Measurements from ENCODE around the gene FMN2. TPM values are rescaled to one million over a fixed set of nuclear protein-coding genes. Genes with fewer than 3 reads are reported as not detected.

FMN2 gene
- total and polyA plus RNA-seq, 7 experiments from 2014 or later, result not detected

DNA sequence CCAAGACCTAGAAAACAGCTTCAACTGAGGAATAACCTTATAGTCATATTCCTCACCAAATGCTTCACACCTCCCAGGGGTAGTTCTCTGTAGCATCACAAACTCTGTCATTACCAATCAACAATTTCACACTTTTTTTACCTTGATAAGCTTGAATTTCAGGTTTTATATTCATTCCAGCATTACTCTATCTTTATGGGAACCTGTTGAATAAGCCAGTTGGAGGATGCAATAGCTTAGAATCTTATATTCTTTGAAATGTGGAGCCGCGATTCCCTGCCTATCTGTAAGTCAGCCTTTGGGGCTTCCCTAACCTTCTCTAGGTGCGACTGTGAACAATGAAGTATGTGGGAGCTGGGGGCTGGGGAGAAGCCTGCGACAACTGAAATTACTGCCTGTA lies 374.8 kb downstream of the FMN2 start:
- Mint-ChIP-seq H3K27ac (no peak overlapping the region), H3K4me3 (no peak overlapping the region), H3K4me1 (peaks cover 0 to 12% (median 5%) of the 10 kb centered on the region in 7 donors), H3K9me3 (peaks cover 0 to 1% (median 0%) of the 10 kb centered on the region in 11 donors), H3K27me3 (peaks cover 0 to 13% (median 4%) of the 10 kb centered on the region in 5 donors), H3K36me3 (no peaks in the 10 kb centered on the region)
- no peaks in the 10 kb centered on the region for H3K36me3 ChIP-seq (ENCODE audit: control insufficient read depth in 2 of 3, insufficient read depth in 3 of 3, low read length in 3 of 3)
- POLR2A ChIA-PET, result no interaction called here
- intact Hi-C loops (cut with micrococcal nuclease), result no loop called here
- H3K4me1 ChIP-seq (ENCODE audit: control insufficient read depth in 2 of 2, insufficient read depth in 2 of 2, low read length in 2 of 2), result no peaks in the 10 kb centered on the region
- no peaks in the 10 kb centered on the region for H3K9me3 ChIP-seq (ENCODE audit: control insufficient read depth in 2 of 3, low read length in 3 of 3)
- CTCF ChIA-PET, result no interaction called here
- H3K27me3 ChIP-seq (ENCODE audit: control insufficient read depth in 2 of 2, insufficient read depth in 2 of 2, low read length in 2 of 2), result no peaks in the 10 kb centered on the region
- no peak overlapping the region for H3K27ac ChIP-seq (ENCODE audit: low read depth, low read length)
- DNase-seq, result no peak
- ATAC-seq, result no peak
- H3K4me3 ChIP-seq (ENCODE audit: low read length), result no peak overlapping the region

DNA sequence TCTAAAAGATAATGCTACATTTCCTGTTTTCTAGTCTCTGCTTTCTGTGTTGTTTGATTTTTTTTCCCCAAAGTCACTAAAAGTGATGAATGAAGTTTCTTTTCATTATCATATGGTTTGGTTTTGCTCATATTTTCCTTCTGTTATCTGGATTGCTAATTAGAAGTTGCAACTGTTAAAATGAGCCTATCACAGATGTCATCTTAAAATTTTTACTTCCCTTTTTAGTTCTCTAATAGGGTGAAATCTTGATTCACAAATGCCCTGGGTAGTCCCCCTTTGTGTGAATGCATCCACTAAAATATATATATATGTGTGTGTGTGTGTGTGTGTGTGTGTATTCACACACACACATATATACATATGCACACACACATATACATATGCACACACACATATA lies 376.2 kb downstream of the FMN2 start:
- Histone ChIP-seq H3K36me3 (ENCODE audit: control insufficient read depth in 2 of 3, insufficient read depth in 3 of 3, low read length in 3 of 3) (no peaks in the 10 kb centered on the region), H3K9me3 (ENCODE audit: control insufficient read depth in 2 of 3, low read length in 3 of 3) (no peaks in the 10 kb centered on the region), H3K27ac (ENCODE audit: low read depth, low read length) (no peak overlapping the region), H3K27me3 (ENCODE audit: control insufficient read depth in 2 of 2, insufficient read depth in 2 of 2, low read length in 2 of 2) (no peaks in the 10 kb centered on the region), H3K4me3 (ENCODE audit: low read length) (no peak overlapping the region), H3K4me1 (ENCODE audit: control insufficient read depth in 2 of 2, insufficient read depth in 2 of 2, low read length in 2 of 2) (no peaks in the 10 kb centered on the region)
- ATAC-seq, result no peak
- no peak for DNase-seq
- Mint-ChIP-seq H3K4me3 (no peak overlapping the region), H3K4me1 (peaks cover 0 to 12% (median 5%) of the 10 kb centered on the region in 7 donors), H3K27me3 (peaks cover 0 to 15% (median 4%) of the 10 kb centered on the region in 5 donors), H3K9me3 (peaks cover 0 to 1% (median 0%) of the 10 kb centered on the region in 11 donors), H3K36me3 (no peaks in the 10 kb centered on the region), H3K27ac (no peak overlapping the region)
- POLR2A ChIA-PET, result no interaction called here
- CTCF ChIA-PET, result no interaction called here
- intact Hi-C loops (cut with micrococcal nuclease), result no loop called here

DNA sequence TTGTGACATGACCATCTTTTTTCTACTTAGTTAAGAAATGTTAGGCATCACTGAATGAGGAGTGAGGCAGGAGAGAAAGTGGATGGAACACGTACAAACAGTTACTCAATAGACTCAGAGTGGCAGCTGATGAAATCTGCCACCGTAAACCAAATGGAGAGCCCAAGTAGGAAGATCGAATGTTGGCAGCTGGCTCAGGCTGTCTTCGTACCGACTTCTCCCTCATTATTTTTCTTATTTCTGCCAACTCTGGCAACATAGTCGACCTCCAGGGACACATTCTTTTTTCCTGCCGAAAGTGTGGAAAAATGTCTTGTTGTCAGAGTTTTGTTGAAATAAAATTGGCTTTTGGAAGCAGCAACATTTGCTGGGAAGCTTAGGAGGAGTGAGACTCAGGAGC lies 377.0 kb downstream of the FMN2 start:
- Mint-ChIP-seq H3K4me1 (peaks cover 0 to 12% (median 5%) of the 10 kb centered on the region in 7 donors), H3K36me3 (no peaks in the 10 kb centered on the region), H3K27ac (no peak overlapping the region), H3K9me3 (peaks cover 0 to 1% (median 0%) of the 10 kb centered on the region in 11 donors), H3K27me3 (peaks cover 0 to 9% (median 3%) of the 10 kb centered on the region in 5 donors), H3K4me3 (no peak overlapping the region)
- H3K36me3 ChIP-seq (ENCODE audit: control insufficient read depth in 2 of 3, insufficient read depth in 3 of 3, low read length in 3 of 3), result no peaks in the 10 kb centered on the region
- intact Hi-C loops (cut with micrococcal nuclease), result no loop called here
- DNase-seq, result no peak
- no peaks in the 10 kb centered on the region for H3K27me3 ChIP-seq (ENCODE audit: control insufficient read depth in 2 of 2, insufficient read depth in 2 of 2, low read length in 2 of 2)
- ChIA-PET POLR2A (no interaction called here), CTCF (no interaction called here)
- no peaks in the 10 kb centered on the region for H3K9me3 ChIP-seq (ENCODE audit: control insufficient read depth in 2 of 3, low read length in 3 of 3)
- no peak overlapping the region for H3K27ac ChIP-seq (ENCODE audit: low read depth, low read length)
- no peak for ATAC-seq
- no peaks in the 10 kb centered on the region for H3K4me1 ChIP-seq (ENCODE audit: control insufficient read depth in 2 of 2, insufficient read depth in 2 of 2, low read length in 2 of 2)
- H3K4me3 ChIP-seq (ENCODE audit: low read length), result no peak overlapping the region

DNA sequence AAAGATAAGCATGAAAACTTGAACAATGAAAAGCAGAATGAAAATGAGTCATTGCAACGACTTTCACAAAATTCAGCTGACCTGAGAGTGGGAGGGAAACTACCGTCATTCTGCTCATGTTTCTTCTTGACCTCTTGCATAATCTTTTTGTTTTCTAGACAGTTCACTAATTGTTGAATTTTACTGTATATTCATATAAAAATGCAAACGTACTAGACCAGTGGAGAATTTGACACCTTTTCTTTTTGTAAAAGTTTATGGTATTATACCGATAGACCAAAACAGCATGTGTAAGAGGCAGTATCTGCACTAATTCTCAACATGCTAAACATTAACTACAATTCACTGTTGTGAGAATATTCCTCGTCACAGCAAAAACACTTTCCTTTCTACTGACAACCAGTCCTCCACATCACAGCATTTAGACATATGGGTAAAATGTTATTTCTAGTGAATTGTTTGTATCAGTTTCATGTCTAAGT lies 382.5 kb downstream of the FMN2 start:
- ATAC-seq (no peak), DNase-seq (no peak)
- H3K9me3 Mint-ChIP-seq, result peaks cover 0 to 10% (median 3%) of the 10 kb centered on the region in 11 donors
- no peaks in the 10 kb centered on the region for H3K9me3 ChIP-seq (ENCODE audit: control insufficient read depth in 2 of 3, low read length in 3 of 3)
- no peak overlapping the region for H3K27ac Mint-ChIP-seq
- H3K4me1 Mint-ChIP-seq, result no peaks in the 10 kb centered on the region
- POLR2A ChIA-PET, result no interaction called here
- no peaks in the 10 kb centered on the region for H3K36me3 ChIP-seq (ENCODE audit: control insufficient read depth in 2 of 3, insufficient read depth in 3 of 3, low read length in 3 of 3)
- peaks cover 0 to 19% (median 9%) of the 10 kb centered on the region in 5 donors for H3K27me3 Mint-ChIP-seq
- H3K27me3 ChIP-seq (ENCODE audit: control insufficient read depth in 2 of 2, insufficient read depth in 2 of 2, low read length in 2 of 2), result no peaks in the 10 kb centered on the region
- H3K4me3 Mint-ChIP-seq, result no peak overlapping the region
- H3K36me3 Mint-ChIP-seq, result peaks cover 0 to 4% (median 0%) of the 10 kb centered on the region in 5 donors
- H3K27ac ChIP-seq (ENCODE audit: low read depth, low read length), result no peak overlapping the region
- no peak overlapping the region for H3K4me3 ChIP-seq (ENCODE audit: low read length)
- no peaks in the 10 kb centered on the region for H3K4me1 ChIP-seq (ENCODE audit: control insufficient read depth in 2 of 2, insufficient read depth in 2 of 2, low read length in 2 of 2)
- intact Hi-C loops (cut with micrococcal nuclease), result no loop called here
- CTCF ChIA-PET, result no interaction called here

DNA sequence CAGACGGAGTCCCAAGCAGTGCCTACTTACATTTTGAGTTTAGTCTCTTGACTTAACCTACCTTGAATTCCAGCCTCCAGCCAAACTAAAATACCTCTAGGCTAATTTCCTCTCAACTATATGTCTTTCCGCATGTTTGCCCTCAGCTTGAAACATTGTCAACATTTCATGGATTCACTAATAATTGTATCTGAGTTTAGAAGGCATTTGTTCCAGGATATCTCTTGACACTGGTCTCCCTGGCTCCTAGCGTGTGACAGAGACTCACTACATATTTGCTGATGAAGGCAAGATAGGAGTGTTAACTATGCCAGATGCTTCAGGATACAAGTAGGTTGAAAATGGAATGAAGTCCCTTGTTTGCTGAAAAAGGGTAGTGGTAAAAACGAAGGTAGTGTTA lies 384.1 kb downstream of the FMN2 start:
- ChIA-PET CTCF (no interaction called here), POLR2A (no interaction called here)
- Mint-ChIP-seq H3K4me3 (no peak overlapping the region), H3K9me3 (peaks cover 0 to 10% (median 3%) of the 10 kb centered on the region in 11 donors), H3K27me3 (peaks cover 0 to 16% (median 9%) of the 10 kb centered on the region in 5 donors), H3K36me3 (peaks cover 0 to 4% (median 0%) of the 10 kb centered on the region in 5 donors), H3K4me1 (no peaks in the 10 kb centered on the region), H3K27ac (no peak overlapping the region)
- Histone ChIP-seq H3K27me3 (ENCODE audit: control insufficient read depth in 2 of 2, insufficient read depth in 2 of 2, low read length in 2 of 2) (no peaks in the 10 kb centered on the region), H3K36me3 (ENCODE audit: control insufficient read depth in 2 of 3, insufficient read depth in 3 of 3, low read length in 3 of 3) (no peaks in the 10 kb centered on the region), H3K9me3 (ENCODE audit: control insufficient read depth in 2 of 3, low read length in 3 of 3) (no peaks in the 10 kb centered on the region), H3K4me3 (ENCODE audit: low read length) (no peak overlapping the region), H3K4me1 (ENCODE audit: control insufficient read depth in 2 of 2, insufficient read depth in 2 of 2, low read length in 2 of 2) (no peaks in the 10 kb centered on the region), H3K27ac (ENCODE audit: low read depth, low read length) (no peak overlapping the region)
- no peak for DNase-seq
- no peak for ATAC-seq
- intact Hi-C loops (cut with micrococcal nuclease), result no loop called here

DNA sequence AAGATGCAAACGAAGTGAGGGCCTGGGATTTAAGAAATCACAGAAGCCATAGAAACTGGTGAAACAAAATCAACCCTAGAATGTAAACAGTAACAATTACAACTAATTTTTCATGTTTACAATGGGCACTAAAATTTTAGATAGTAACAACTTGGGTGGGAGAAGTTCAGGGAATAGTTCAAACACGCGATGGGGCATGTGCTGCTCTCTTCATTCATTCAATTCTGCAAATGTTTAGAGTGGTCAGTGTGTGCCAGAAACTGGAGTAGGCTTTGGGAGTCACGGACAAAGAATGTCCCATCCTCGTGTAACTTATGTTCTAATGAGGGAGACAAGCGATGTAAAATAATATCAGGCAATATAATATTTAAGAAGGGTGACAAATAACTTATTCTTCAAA lies 386.9 kb downstream of the FMN2 start:
- ChIA-PET CTCF (no interaction called here), POLR2A (no interaction called here)
- Histone ChIP-seq H3K27ac (ENCODE audit: low read depth, low read length) (no peak overlapping the region), H3K4me1 (ENCODE audit: control insufficient read depth in 2 of 2, insufficient read depth in 2 of 2, low read length in 2 of 2) (no peaks in the 10 kb centered on the region), H3K9me3 (ENCODE audit: control insufficient read depth in 2 of 3, low read length in 3 of 3) (no peaks in the 10 kb centered on the region), H3K4me3 (ENCODE audit: low read length) (no peak overlapping the region), H3K27me3 (ENCODE audit: control insufficient read depth in 2 of 2, insufficient read depth in 2 of 2, low read length in 2 of 2) (no peaks in the 10 kb centered on the region), H3K36me3 (ENCODE audit: control insufficient read depth in 2 of 3, insufficient read depth in 3 of 3, low read length in 3 of 3) (no peaks in the 10 kb centered on the region)
- H3K27ac Mint-ChIP-seq, result no peak overlapping the region
- intact Hi-C loops (cut with micrococcal nuclease), result no loop called here
- ATAC-seq (no peak), DNase-seq (no peak)
- H3K36me3 Mint-ChIP-seq, result peaks cover 0 to 4% (median 0%) of the 10 kb centered on the region in 5 donors
- H3K27me3 Mint-ChIP-seq, result peaks cover 0 to 16% (median 9%) of the 10 kb centered on the region in 5 donors
- H3K4me1 Mint-ChIP-seq, result peaks cover 0 to under 1% (median 0%) of the 10 kb centered on the region in 7 donors
- H3K9me3 Mint-ChIP-seq, result peaks cover 0 to 10% (median 4%) of the 10 kb centered on the region in 11 donors
- H3K4me3 Mint-ChIP-seq, result no peak overlapping the region

DNA sequence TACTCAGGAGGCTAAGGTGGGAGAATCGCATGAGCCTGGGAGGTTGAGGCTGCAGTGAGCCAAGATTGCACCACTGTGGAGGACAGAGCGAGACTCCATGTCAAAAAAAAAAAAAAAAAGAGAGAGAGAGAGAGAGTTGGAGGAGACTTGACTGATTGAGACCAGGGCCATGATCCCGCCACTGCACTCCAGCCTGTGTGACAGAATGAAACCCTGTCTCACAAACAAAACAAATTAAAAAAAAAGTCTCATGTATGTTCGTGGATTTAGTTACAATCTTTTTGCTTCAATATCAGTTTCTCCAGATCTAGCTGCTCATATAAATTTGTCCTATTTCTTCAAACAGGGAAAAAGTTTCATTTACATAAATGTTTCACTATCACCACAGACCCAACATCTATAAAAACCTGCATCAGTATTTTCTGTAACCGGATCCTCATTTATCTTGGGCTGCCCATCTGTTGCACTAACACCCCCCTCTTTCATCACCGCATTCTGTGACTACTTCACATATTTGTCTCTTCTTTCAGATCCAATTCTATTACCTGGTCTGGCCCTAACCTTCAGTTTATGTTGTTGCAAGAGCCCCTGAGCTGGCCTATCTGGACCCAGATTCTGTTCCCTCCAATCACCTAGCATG lies 393.2 kb downstream of the FMN2 start:
- no peak overlapping the region for H3K27ac ChIP-seq (ENCODE audit: low read depth, low read length)
- DNase-seq, result no peak
- POLR2A ChIA-PET, result no interaction called here

More for the DNA sequence above, 393.2 kb downstream of the FMN2 start:
- ATAC-seq, result no peak
- H3K4me1 Mint-ChIP-seq, result peaks cover 0 to 2% (median 0%) of the 10 kb centered on the region in 7 donors
- H3K36me3 ChIP-seq (ENCODE audit: control insufficient read depth in 2 of 3, insufficient read depth in 3 of 3, low read length in 3 of 3), result no peaks in the 10 kb centered on the region
- no peak overlapping the region for H3K4me3 ChIP-seq (ENCODE audit: low read length)
- no peak overlapping the region for H3K27ac Mint-ChIP-seq
- intact Hi-C loops (cut with micrococcal nuclease), result no loop called here
- CTCF ChIA-PET, result no interaction called here
- no peaks in the 10 kb centered on the region for H3K9me3 ChIP-seq (ENCODE audit: control insufficient read depth in 2 of 3, low read length in 3 of 3)
- H3K9me3 Mint-ChIP-seq, result peaks cover 0 to 4% (median 0%) of the 10 kb centered on the region in 11 donors
- H3K27me3 ChIP-seq (ENCODE audit: control insufficient read depth in 2 of 2, insufficient read depth in 2 of 2, low read length in 2 of 2), result no peaks in the 10 kb centered on the region
- peaks cover 0 to 3% (median 0%) of the 10 kb centered on the region in 5 donors for H3K27me3 Mint-ChIP-seq
- no peak overlapping the region for H3K4me3 Mint-ChIP-seq
- H3K36me3 Mint-ChIP-seq, result no peaks in the 10 kb centered on the region
- H3K4me1 ChIP-seq (ENCODE audit: control insufficient read depth in 2 of 2, insufficient read depth in 2 of 2, low read length in 2 of 2), result no peaks in the 10 kb centered on the region

All from naive thymus-derived CD4-positive, alpha-beta T cell (primary cell).